ENCODE measurements around the gene PDE4B.
A peak's percentile ranks its signal among the peaks of the same experiment; 100 is the strongest.

Gene PDE4B

GRCh38 chr1:66349242-66349641 lies 556.5 kb downstream of the PDE4B start:
- peak overlapping the region; percentile 83 for H3K4me2 ChIP-seq (ENCODE audit: low read length)
- no peaks in the 10 kb centered on the region for H4K20me1 ChIP-seq (ENCODE audit: insufficient read depth, low read length)
- peak overlapping the region; percentile 89 for H3K27ac ChIP-seq (ENCODE audit: low read depth, low read length, poor library complexity, severe bottlenecking)
- no peaks in the 10 kb centered on the region for H3K9me2 ChIP-seq (ENCODE audit: low read depth, low read length)
- no peak overlapping the region for H2AFZ ChIP-seq (ENCODE audit: low read length)
- H3F3A ChIP-seq (ENCODE audit: insufficient read depth, low read length): no peaks in the 10 kb centered on the region
- peaks cover 92% of the 10 kb centered on the region for H3K4me1 ChIP-seq (ENCODE audit: insufficient read depth, low read length, severe bottlenecking)
- peak overlapping the region; percentile 47 for H3K4me3 ChIP-seq (ENCODE audit: low read depth, low read length, poor library complexity, severe bottlenecking)
- H3K9me3 ChIP-seq (ENCODE audit: low read length): no peaks in the 10 kb centered on the region
- H3K9ac ChIP-seq (ENCODE audit: low read length): peak overlapping the region; percentile 62
- no peak for TF ChIP-seq CTCF (IDR thresholded peaks at IDR 0.05; ENCODE audit: low read length)
- no peak for TF ChIP-seq EZH2 (IDR thresholded peaks at IDR 0.05; ENCODE audit: borderline replicate concordance, low read length)
- H3K27me3 ChIP-seq (ENCODE audit: insufficient read depth, low read length): no peaks in the 10 kb centered on the region
- H3K36me3 ChIP-seq (ENCODE audit: insufficient read depth, low read length): peaks cover 7% of the 10 kb centered on the region; the same call in 1 of the 2 replicates
- H3K79me2 ChIP-seq (ENCODE audit: insufficient read depth, low read length): peaks cover 75% of the 10 kb centered on the region

- peak overlapping the region; percentile 47 for H3K4me3 ChIP-seq (ENCODE audit: low read depth, low read length, poor library complexity, severe bottlenecking)
- H3K79me2 ChIP-seq (ENCODE audit: insufficient read depth, low read length): peaks cover 68% of the 10 kb centered on the region
- H3K27ac ChIP-seq (ENCODE audit: low read depth, low read length, poor library complexity, severe bottlenecking): peak overlapping the region; percentile 89
- peak overlapping the region; percentile 62 for H3K9ac ChIP-seq (ENCODE audit: low read length)
- H3F3A ChIP-seq (ENCODE audit: insufficient read depth, low read length): no peaks in the 10 kb centered on the region
- peaks cover 99% of the 10 kb centered on the region for H3K4me1 ChIP-seq (ENCODE audit: insufficient read depth, low read length, severe bottlenecking)
- H4K20me1 ChIP-seq (ENCODE audit: insufficient read depth, low read length): no peaks in the 10 kb centered on the region
- H3K9me3 ChIP-seq (ENCODE audit: low read length): no peaks in the 10 kb centered on the region
- no peak overlapping the region for H2AFZ ChIP-seq (ENCODE audit: low read length)
- H3K36me3 ChIP-seq (ENCODE audit: insufficient read depth, low read length): peaks cover 3% of the 10 kb centered on the region; the same call in 1 of the 2 replicates
- no peaks in the 10 kb centered on the region for H3K9me2 ChIP-seq (ENCODE audit: low read depth, low read length)
- no peaks in the 10 kb centered on the region for H3K27me3 ChIP-seq (ENCODE audit: insufficient read depth, low read length)
- H3K4me2 ChIP-seq (ENCODE audit: low read length): peak overlapping the region; percentile 83
- no peak for TF ChIP-seq EZH2 (IDR thresholded peaks at IDR 0.05; ENCODE audit: borderline replicate concordance, low read length)
- no peak for TF ChIP-seq CTCF (IDR thresholded peaks at IDR 0.05; ENCODE audit: low read length)
Observed at GRCh38 chr1:66350001-66350547, 557.4 kb downstream of the PDE4B start.

- Histone ChIP-seq H3K27ac (ENCODE audit: low read depth, low read length, poor library complexity, severe bottlenecking) (peak overlapping the region; percentile 89), H3K79me2 (ENCODE audit: insufficient read depth, low read length) (peaks cover 58% of the 10 kb centered on the region), H3K9ac (ENCODE audit: low read length) (peak overlapping the region; percentile 2; the same call in 1 of the 2 replicates), H3K27me3 (ENCODE audit: insufficient read depth, low read length) (no peaks in the 10 kb centered on the region), H3K4me1 (ENCODE audit: insufficient read depth, low read length, severe bottlenecking) (peaks cover 85% of the 10 kb centered on the region), H3K4me2 (ENCODE audit: low read length) (peak overlapping the region; percentile 23; the same call in 1 of the 2 replicates), H4K20me1 (ENCODE audit: insufficient read depth, low read length) (no peaks in the 10 kb centered on the region), H2AFZ (ENCODE audit: low read length) (no peak overlapping the region), H3K9me3 (ENCODE audit: low read length) (no peaks in the 10 kb centered on the region), H3K36me3 (ENCODE audit: insufficient read depth, low read length) (peaks cover 12% of the 10 kb centered on the region), H3K4me3 (ENCODE audit: low read depth, low read length, poor library complexity, severe bottlenecking) (peak overlapping the region; percentile 12), H3K9me2 (ENCODE audit: low read depth, low read length) (no peaks in the 10 kb centered on the region), H3F3A (ENCODE audit: insufficient read depth, low read length) (no peaks in the 10 kb centered on the region)
- no peak for TF ChIP-seq EZH2 (IDR thresholded peaks at IDR 0.05; ENCODE audit: borderline replicate concordance, low read length)
- no peak for TF ChIP-seq CTCF (IDR thresholded peaks at IDR 0.05; ENCODE audit: low read length)
Observed at GRCh38 chr1:66351478-66351877, 558.8 kb downstream of the PDE4B start.
